Prostate gland (tissue), 2 donors: Measurements from ENCODE around the gene ING2. TPM values are rescaled to one million over a fixed set of nuclear protein-coding genes. Genes with fewer than 3 reads are reported as not detected.

ENCODE experiments used
- DNase-seq: peaks from one replicate; pipeline ENCODE4 v3.0.0-alpha.2; 2019; ENCODE audit warnings: low spot score
- H3K27ac ChIP-seq, 2 donors: fragments of 200-600 bp; sonication (generic); 2 replicates each; pipeline ENCODE4 v1.5.1; 2017 to 2019
- H3K27me3 ChIP-seq: fragments of 200-600 bp; sonication (generic); replicated peaks from 2 replicates; pipeline ENCODE4 v1.5.1; 2019; ENCODE audit not compliant: insufficient read depth
- H3K36me3 ChIP-seq, 2 donors: fragments of 200-600 bp; sonication (generic); 1 replicate in 1 of 2; 2 replicates in 1 of 2; pipeline versions ENCODE4 v1.5.1 to v1.8.1; 2017 to 2019
- H3K4me1 ChIP-seq: fragments of 200-600 bp; sonication (generic); replicated peaks from 2 replicates; pipeline ENCODE4 v1.5.1; 2019
- H3K4me3 ChIP-seq, 2 donors: fragments of 200-600 bp; sonication (generic); 2 replicates each; pipeline ENCODE4 v1.5.1; 2017 to 2019
- H3K9me3 ChIP-seq: fragments of 200-600 bp; sonication (generic); 2 replicates; pipeline ENCODE4 v1.5.1; 2017
- POLR2A ChIP-seq: fragments of 450-650 bp; IDR thresholded peaks from one replicate; pipeline ENCODE4 v1.6.1; 2016; ENCODE audit warnings: antibody characterized with exemption, mild to moderate bottlenecking
- POLR2AphosphoS5 ChIP-seq: sonication (generic); formaldehyde crosslinking; IDR thresholded peaks from one replicate; pipeline ENCODE4 v1.6.1; 2017; ENCODE audit warnings: antibody characterized with exemption
- WGBS: methylation state at CpG from one replicate; pipeline ENCODE4 v1.1.5; 2018; 5-methylcytosine and 5-hydroxymethylcytosine counted together
- intact Hi-C: fragments of 100-400 bp; cut with DNase I; formaldehyde crosslinking; loops from one replicate; pipeline ENCODE4 v1.14.2; 2022
- total RNA-seq, 2 donors: library from RNA; depleted of rRNA; stranded (reverse); fragments of >200 nt; gene quantifications; one replicate each; pipeline ENCODE4 v1.1.0, GENCODE V29; 2016
- TF ChIP-seq, protein P1 (sequence below), 4 experiments: fragments of 200-600 bp in 2 of 4; fragments of 450-650 bp in 2 of 4; sonication (generic) in 2 of 4; IDR thresholded peaks; 1 replicate in 3 of 4; 2 replicates in 1 of 4; pipeline ENCODE4 v1.5.1; 2016 to 2019; ENCODE audit warnings: antibody characterized with exemption in 4 of 4, mild to moderate bottlenecking in 2 of 4, moderate library complexity in 2 of 4

ING2 gene
- total RNA-seq, 2 donors from 2014 or later = 23.1 to 34.6 TPM

DNA sequence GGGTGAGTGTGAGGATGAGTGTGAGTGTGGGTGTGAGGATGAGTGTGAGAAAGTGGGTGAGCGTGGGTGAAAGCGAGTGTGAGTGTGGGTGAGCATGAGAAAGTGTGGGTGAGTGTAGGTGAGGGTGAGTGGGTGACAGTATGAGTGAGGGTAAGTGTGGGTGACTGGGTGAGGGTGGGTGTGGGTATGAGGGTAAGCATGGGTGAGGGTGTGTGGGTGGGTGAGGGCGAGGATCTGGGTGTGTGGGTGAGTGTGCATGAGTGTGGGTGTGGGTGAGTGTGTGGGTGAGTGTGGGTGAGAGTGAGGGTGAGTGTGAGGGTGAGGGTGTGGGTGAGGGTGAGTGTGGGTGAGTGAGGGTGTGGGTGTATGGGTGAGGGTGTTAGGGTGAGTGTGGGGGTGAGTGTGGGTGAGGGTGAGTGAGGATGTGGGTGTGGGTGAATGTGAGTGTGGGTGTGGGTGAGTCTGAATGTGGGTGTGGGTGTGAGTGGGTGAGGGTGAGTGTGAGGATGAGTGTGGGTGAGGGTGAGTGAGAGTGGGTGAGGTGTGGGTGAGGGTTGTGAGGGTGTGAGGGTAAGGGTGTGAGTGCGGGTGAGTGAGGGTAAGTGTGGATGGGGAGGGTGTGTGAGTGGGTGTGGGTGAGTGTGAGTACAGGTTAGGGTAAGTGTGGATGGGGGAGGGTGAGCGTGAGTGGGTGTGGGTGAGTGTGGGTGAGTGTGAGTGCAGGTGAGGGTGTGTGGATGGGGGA is 48.9 kb downstream of the ING2 start:
- WGBS = 75% methylated on average over 5 of the region's 5 CpGs
- Histone ChIP-seq H3K4me3 (no peak overlapping the region), H3K27ac (no peak overlapping the region), H3K27me3 (peaks cover 6% of the 10 kb centered on the region), H3K36me3 (no peaks in the 10 kb centered on the region), H3K9me3 (no peaks in the 10 kb centered on the region), H3K4me1 (no peaks in the 10 kb centered on the region)
- intact Hi-C loops = no loop called here
- no peak for TF ChIP-seq POLR2AphosphoS5
- no peak for DNase-seq

DNA sequence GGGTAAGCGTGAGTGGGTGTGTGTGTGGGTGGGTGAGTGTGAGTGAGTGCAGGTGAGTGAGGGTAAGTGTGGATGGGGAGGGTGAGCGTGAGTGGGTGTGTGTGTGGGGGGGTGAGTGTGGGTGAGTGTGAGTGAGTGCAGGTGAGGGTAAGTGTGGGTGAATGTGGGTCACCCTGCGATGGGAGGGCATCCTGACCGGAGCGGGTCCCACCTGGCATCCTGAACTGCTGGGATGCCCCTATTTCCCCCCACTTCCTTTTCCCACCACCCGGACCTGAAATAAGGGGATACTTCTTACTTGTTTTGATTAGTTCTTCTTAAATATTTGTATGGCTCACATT is 49.5 kb downstream of the ING2 start:
- Histone ChIP-seq H3K4me3 (no peak overlapping the region), H3K36me3 (no peaks in the 10 kb centered on the region), H3K4me1 (no peaks in the 10 kb centered on the region), H3K27ac (no peak overlapping the region), H3K9me3 (no peaks in the 10 kb centered on the region), H3K27me3 (peaks cover 6% of the 10 kb centered on the region)
- WGBS = 73% methylated on average over 6 of the region's 6 CpGs
- intact Hi-C loops = no loop called here
- DNase-seq = no peak
- TF ChIP-seq POLR2A = no peak
- TF ChIP-seq POLR2AphosphoS5 = no peak
- TF ChIP-seq, protein P1, sequence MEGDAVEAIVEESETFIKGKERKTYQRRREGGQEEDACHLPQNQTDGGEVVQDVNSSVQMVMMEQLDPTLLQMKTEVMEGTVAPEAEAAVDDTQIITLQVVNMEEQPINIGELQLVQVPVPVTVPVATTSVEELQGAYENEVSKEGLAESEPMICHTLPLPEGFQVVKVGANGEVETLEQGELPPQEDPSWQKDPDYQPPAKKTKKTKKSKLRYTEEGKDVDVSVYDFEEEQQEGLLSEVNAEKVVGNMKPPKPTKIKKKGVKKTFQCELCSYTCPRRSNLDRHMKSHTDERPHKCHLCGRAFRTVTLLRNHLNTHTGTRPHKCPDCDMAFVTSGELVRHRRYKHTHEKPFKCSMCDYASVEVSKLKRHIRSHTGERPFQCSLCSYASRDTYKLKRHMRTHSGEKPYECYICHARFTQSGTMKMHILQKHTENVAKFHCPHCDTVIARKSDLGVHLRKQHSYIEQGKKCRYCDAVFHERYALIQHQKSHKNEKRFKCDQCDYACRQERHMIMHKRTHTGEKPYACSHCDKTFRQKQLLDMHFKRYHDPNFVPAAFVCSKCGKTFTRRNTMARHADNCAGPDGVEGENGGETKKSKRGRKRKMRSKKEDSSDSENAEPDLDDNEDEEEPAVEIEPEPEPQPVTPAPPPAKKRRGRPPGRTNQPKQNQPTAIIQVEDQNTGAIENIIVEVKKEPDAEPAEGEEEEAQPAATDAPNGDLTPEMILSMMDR (IDR thresholded peaks at IDR 0.05) = no peak

DNA sequence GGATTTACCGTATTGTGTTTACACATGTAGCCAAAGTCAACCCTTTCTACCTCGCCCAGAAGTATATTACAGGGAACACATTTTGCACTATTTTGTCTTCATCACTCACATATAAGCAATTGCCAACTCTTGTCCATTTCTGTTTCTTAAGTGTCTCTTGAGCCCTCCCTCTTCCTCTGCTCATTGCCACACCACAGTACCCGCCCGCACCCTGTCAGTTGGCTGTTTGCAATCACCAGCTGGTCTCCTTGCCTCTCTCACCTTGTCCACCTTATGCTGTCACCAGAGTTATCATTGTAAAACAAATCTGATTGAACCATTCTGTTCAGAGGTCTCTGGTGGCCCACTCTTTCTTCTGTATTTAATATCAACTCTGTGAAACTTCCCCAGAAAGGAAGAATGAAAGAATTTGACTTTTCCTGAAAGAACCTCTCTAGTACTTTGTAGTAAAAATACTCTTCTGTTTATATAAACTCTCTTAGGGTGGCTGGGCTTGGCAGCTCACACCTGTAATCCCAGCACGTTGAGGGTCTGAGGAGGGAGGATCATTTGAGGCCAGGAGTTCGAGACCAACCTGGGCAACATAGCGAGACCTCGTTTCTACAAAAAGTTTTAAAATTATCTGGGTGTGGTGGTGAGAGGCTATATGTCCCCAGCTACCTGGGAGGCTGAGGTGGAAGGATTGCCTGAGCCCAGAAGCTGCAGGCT is 50.2 kb downstream of the ING2 start:
- TF ChIP-seq, protein P1 (IDR thresholded peaks at IDR 0.05) = no peak
- TF ChIP-seq POLR2A (no peak), POLR2AphosphoS5 (no peak)
- Histone ChIP-seq H3K4me1 (no peaks in the 10 kb centered on the region), H3K36me3 (no peaks in the 10 kb centered on the region), H3K4me3 (no peak overlapping the region), H3K9me3 (no peaks in the 10 kb centered on the region), H3K27ac (no peak overlapping the region), H3K27me3 (peaks cover 6% of the 10 kb centered on the region)
- no peak for DNase-seq
- intact Hi-C loops = no loop called here
- WGBS = 51% methylated on average over 8 of the region's 8 CpGs

DNA sequence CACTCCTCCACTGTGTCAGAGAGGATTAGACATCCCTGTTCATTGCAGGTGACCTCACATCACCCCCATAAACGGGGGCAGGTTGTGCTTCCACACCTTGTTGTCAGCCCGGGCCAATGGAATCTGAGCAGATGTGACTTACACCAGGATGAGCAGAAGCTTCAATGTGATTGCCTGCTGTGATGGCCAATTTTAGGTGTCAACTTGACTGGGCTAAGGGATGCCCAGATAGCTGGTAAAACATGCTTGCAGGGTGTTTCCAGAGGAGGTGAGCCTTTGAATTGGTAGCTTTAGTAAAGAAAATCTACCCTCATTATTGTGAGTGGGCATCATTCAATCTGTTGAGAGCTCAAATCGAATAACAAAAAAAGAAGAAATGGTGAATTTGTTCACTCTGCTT is 52.1 kb downstream of the ING2 start:
- no peak overlapping the region for H3K27ac ChIP-seq
- no peaks in the 10 kb centered on the region for H3K9me3 ChIP-seq
- no peak for DNase-seq
- peaks cover 6% of the 10 kb centered on the region for H3K27me3 ChIP-seq
- H3K4me3 ChIP-seq = no peak overlapping the region
- intact Hi-C loops = no loop called here
- H3K4me1 ChIP-seq = no peaks in the 10 kb centered on the region
- WGBS = 79% methylated on average over 3 of the region's 3 CpGs
- no peak for TF ChIP-seq POLR2AphosphoS5
- TF ChIP-seq POLR2A = no peak
- TF ChIP-seq, protein P1 (IDR thresholded peaks at IDR 0.05) = no peak
- no peaks in the 10 kb centered on the region for H3K36me3 ChIP-seq

DNA sequence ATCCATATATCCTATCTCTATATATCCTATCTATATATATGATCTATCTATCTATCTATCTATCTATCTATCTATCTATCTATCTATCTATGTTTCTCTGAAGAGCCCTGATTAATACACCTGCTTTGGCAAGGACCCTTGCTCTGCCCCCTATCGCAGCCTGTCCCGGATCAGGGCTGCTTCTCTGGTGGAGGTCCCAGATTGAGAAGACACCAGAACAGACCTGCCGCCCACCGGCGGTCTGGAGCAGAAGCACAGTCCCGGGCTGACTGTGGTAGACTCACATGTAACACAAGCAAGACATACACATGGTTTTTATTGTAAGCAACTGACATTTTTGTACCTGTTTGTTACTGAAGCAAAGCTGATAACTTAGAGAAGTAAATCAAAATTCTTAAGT is 52.8 kb downstream of the ING2 start:
- WGBS = 96% methylated on average over 6 of the region's 6 CpGs
- DNase-seq = no peak
- no peak overlapping the region for H3K4me3 ChIP-seq
- H3K36me3 ChIP-seq = no peaks in the 10 kb centered on the region
- intact Hi-C loops = no loop called here
- H3K9me3 ChIP-seq = no peaks in the 10 kb centered on the region
- H3K4me1 ChIP-seq = no peaks in the 10 kb centered on the region
- H3K27me3 ChIP-seq = peaks cover 6% of the 10 kb centered on the region
- no peak overlapping the region for H3K27ac ChIP-seq
- TF ChIP-seq POLR2A (no peak), POLR2AphosphoS5 (no peak)
- TF ChIP-seq, protein P1 (IDR thresholded peaks at IDR 0.05) = no peak
